Measurements from ENCODE around the gene RAB15. TPM values are rescaled to one million over a fixed set of nuclear protein-coding genes. Genes with fewer than 3 reads are reported as not detected.

RAB15 gene
- total RNA-seq, 1 donor from 2014 or later = 3.2 TPM

- intact Hi-C loops (cut with micrococcal nuclease) = loop anchor here (1.0 to 10.0 kb wide), 7 partner anchors 14 to 1272 kb away; partner anchors contain the start of genes FNTB, HSPA2, MAX and PPP1R36
Measured at GRCh38 chr14:64914237-64915028, 57.7 kb downstream of the RAB15 start, which contains the start of gene CHURC1. Gene CHURC1 (plus strand): TSS chr14:64914455. CDS start chr14:64914496, 41 bp downstream.

GRCh38 chr14:64913477-64913876, 58.7 kb downstream of the RAB15 start:
- intact Hi-C loops (cut with micrococcal nuclease) = loop anchor here (5.0 to 10.0 kb wide), 3 partner anchors 189 to 1271 kb away; partner anchors contain the start of genes HSPA2, MAX, PPP1R36 and WDR89

- intact Hi-C loops (cut with micrococcal nuclease) = loop anchor here (5.0 to 10.0 kb wide), 3 partner anchors 190 to 1270 kb away; partner anchors contain the start of genes HSPA2, MAX, PPP1R36 and WDR89
Measured at GRCh38 chr14:64912261-64912660, 59.9 kb downstream of the RAB15 start.

- intact Hi-C loops (cut with micrococcal nuclease) = loop anchor here (5.0 to 10.0 kb wide), 3 partner anchors 191 to 1269 kb away; partner anchors contain the start of genes HSPA2, MAX, PPP1R36 and WDR89
Measured at GRCh38 chr14:64910847-64911495, 61.2 kb downstream of the RAB15 start.

GRCh38 chr14:64906022-64906421, 66.1 kb downstream of the RAB15 start:
- intact Hi-C loops (cut with micrococcal nuclease) = no loop called here

GRCh38 chr14:64899958-64900357, 72.2 kb downstream of the RAB15 start:
- intact Hi-C loops (cut with micrococcal nuclease) = no loop called here

Other genes starting within 250 kb of the RAB15 start
- gene SPTB, start 92.4 kb downstream of the RAB15 start, total RNA-seq = 0.07 TPM in 1 of 2 replicates, not detected in the other
- 72.9 and 73.6 TPM in 2 replicates for gene CHURC1, start 57.9 kb downstream of the RAB15 start, total RNA-seq
- gene GPX2, start 29.6 kb downstream of the RAB15 start, total RNA-seq = not detected in 2 replicates
- 14.7 and 15.9 TPM in 2 replicates for gene FNTB, start 14.6 kb upstream of the RAB15 start, total RNA-seq
- gene MAX, start 130.2 kb upstream of the RAB15 start, total RNA-seq = 163 and 168 TPM in 2 replicates

Data from T-helper 2 cell treated with Interferon-gamma antibody and Interleukin-4, amounts not matched to agents 100 ng/mL and 5 ng/mL, for 36 hours (primary cell).